Mammary epithelial cell (primary cell): ENCODE data around the gene ELF3.

ENCODE experiments used
- CTCF ChIP-seq, 2 donors: IDR thresholded peaks in 1 of 2; conservative IDR thresholded peaks in 1 of 2; 2 replicates each; pipeline ENCODE4 v1.5.1; 2011 to 2012; ENCODE audit warnings: inconsistent platforms in 2 of 2, low read length in 2 of 2, mild to moderate bottlenecking in 2 of 2, control low read depth in 1 of 2, low read depth in 1 of 2; ENCODE audit not compliant: insufficient read depth in 1 of 2; ENCODE audit errors: extremely low read depth in 1 of 2
- EZH2 ChIP-seq: IDR thresholded peaks from 2 replicates; pipeline ENCODE4 v1.6.1; 2012; ENCODE audit warnings: low read length, inconsistent platforms, borderline replicate concordance

DNA sequence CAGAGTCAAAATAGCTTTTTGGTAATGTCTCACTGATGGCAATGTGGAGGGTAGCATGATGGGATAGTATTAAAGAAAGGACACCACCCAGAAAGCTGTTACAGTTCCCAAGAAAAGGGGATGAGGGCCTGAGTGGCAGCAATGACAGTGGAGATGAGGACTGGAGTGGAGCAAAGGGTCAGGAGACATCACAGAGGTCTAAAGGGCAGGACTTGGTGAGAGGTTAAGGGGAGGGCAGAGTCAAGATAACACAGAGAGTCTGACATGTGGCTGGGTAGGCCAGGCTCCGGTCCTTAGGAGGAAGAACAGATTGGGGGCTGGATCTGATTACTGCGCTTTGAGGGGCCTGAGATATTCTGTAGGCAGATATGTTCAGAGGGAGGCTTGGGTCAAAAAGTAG lies 19.3 kb downstream of the ELF3 start:
- TF ChIP-seq CTCF (conservative IDR thresholded peaks at IDR 0.05 in 1 of 2, IDR thresholded peaks at IDR 0.05 in 1 of 2; ENCODE audit: extremely low read depth in 1 of 2, insufficient read depth in 1 of 2, low read depth in 1 of 2, low read length in 2 of 2) (no peak), EZH2 (no peak)
